SU-DHL-6 (cell line): ENCODE measurements around the gene SEC61A2.

ENCODE experiments used
- H2AFZ ChIP-seq: fragments of 200-600 bp; sonication (generic); 2 replicates; pipeline ENCODE4 v1.6.1; 2014; ENCODE audit warnings: low read depth, mild to moderate bottlenecking, moderate library complexity, mixed read lengths, antibody characterized with exemption, low read length; ENCODE audit not compliant: severe bottlenecking
- H3F3A ChIP-seq: fragments of 200-600 bp; shearing (Covaris generic); 2 replicates; pipeline ENCODE4 v1.6.0; 2016; ENCODE audit warnings: antibody characterized with exemption, mild to moderate bottlenecking; ENCODE audit not compliant: insufficient read depth
- H3K27ac ChIP-seq: fragments of 200-600 bp; sonication (generic); 2 replicates; pipeline ENCODE4 v1.5.1; 2016; ENCODE audit warnings: low read depth, mild to moderate bottlenecking, low read length, moderate library complexity, mixed read lengths
- H3K27me3 ChIP-seq: fragments of 200-600 bp; sonication (generic), shearing (Covaris generic); 2 replicates; pipeline ENCODE4 v1.6.0; 2014; ENCODE audit warnings: mild to moderate bottlenecking, low read length
- H3K36me3 ChIP-seq: fragments of 200-600 bp; sonication (generic); 2 replicates; pipeline ENCODE4 v1.6.1; 2014; ENCODE audit warnings: mild to moderate bottlenecking, low read length, mixed read lengths
- H3K4me2 ChIP-seq: fragments of 300-600, 200-600 bp; shearing (Covaris generic), sonication (generic); 2 replicates; pipeline ENCODE4 v1.6.0; 2014; ENCODE audit warnings: low read length, low read depth, mild to moderate bottlenecking; ENCODE audit not compliant: poor library complexity, severe bottlenecking
- H3K4me3 ChIP-seq: fragments of 200-600 bp; sonication (generic); 2 replicates; pipeline ENCODE4 v1.5.1; 2014; ENCODE audit warnings: antibody characterized with exemption, low read length, mild to moderate bottlenecking, mixed read lengths; ENCODE audit not compliant: insufficient read depth, poor library complexity, severe bottlenecking
- H3K79me2 ChIP-seq: fragments of 200-600 bp; sonication (generic); 2 replicates; pipeline ENCODE4 v1.6.1; 2014; ENCODE audit warnings: mild to moderate bottlenecking, low read length, moderate library complexity; ENCODE audit not compliant: insufficient read depth
- H3K9ac ChIP-seq: fragments of 200-600 bp; sonication (generic); 2 replicates; pipeline ENCODE4 v1.7.0; 2014; ENCODE audit warnings: mild to moderate bottlenecking, low read length
- H3K9me2 ChIP-seq: fragments of 200-600 bp; sonication (generic); replicated peaks from 2 replicates; pipeline ENCODE4 v1.6.1; 2014; ENCODE audit warnings: low read length; ENCODE audit not compliant: insufficient read depth
- H3K9me3 ChIP-seq: fragments of 200-600 bp; sonication (generic); 2 replicates; pipeline ENCODE4 v1.6.1; 2014; ENCODE audit warnings: low read length, mixed read lengths; ENCODE audit not compliant: insufficient read depth
- H4K20me1 ChIP-seq: fragments of 200-600 bp; sonication (generic); 2 replicates; pipeline ENCODE4 v1.6.1; 2014; ENCODE audit warnings: low read depth, mild to moderate bottlenecking, antibody characterized with exemption, low read length, moderate library complexity, mixed read lengths
- CTCF ChIP-seq: fragments of 200-600 bp; sonication (generic); IDR thresholded peaks from one replicate; pipeline ENCODE4 v1.5.1; 2017; ENCODE audit warnings: antibody characterized with exemption, mild to moderate bottlenecking, low read length, moderate library complexity; ENCODE audit not compliant: insufficient read depth, poor library complexity, severe bottlenecking
- EZH2phosphoT487 ChIP-seq: fragments of 200-600 bp; sonication (generic), shearing (Covaris generic); conservative IDR thresholded peaks from 2 replicates; pipeline ENCODE4 v1.6.1; 2018; ENCODE audit warnings: mild to moderate bottlenecking, antibody characterized with exemption, low read length, moderate library complexity, mixed read lengths

SEC61A2 gene

GRCh38 chr10:12201543-12201942, 72.1 kb downstream of the SEC61A2 start:
- no peak overlapping the region for H2AFZ ChIP-seq
- H3K9ac ChIP-seq, result no peak overlapping the region
- TF ChIP-seq CTCF (no peak), EZH2phosphoT487 (no peak)
- no peak overlapping the region for H3K27ac ChIP-seq
- H3K36me3 ChIP-seq, result peaks cover 15% of the 10 kb centered on the region
- H3F3A ChIP-seq, result peaks cover 8% of the 10 kb centered on the region; the same call in 1 of the 2 replicates
- no peak overlapping the region for H3K4me3 ChIP-seq
- no peaks in the 10 kb centered on the region for H3K27me3 ChIP-seq
- H3K79me2 ChIP-seq, result peaks cover 97% of the 10 kb centered on the region
- H4K20me1 ChIP-seq, result peaks cover 9% of the 10 kb centered on the region; the same call in 1 of the 2 replicates
- H3K4me2 ChIP-seq, result no peak overlapping the region
- no peaks in the 10 kb centered on the region for H3K9me3 ChIP-seq
- H3K9me2 ChIP-seq, result no peaks in the 10 kb centered on the region

GRCh38 chr10:12202226-12202625, 72.7 kb downstream of the SEC61A2 start:
- Histone ChIP-seq H4K20me1 (peaks cover 9% of the 10 kb centered on the region; the same call in 1 of the 2 replicates), H3K9ac (no peak overlapping the region), H3K9me3 (no peaks in the 10 kb centered on the region), H2AFZ (no peak overlapping the region), H3K27ac (no peak overlapping the region), H3K9me2 (no peaks in the 10 kb centered on the region), H3K4me2 (no peak overlapping the region), H3K27me3 (no peaks in the 10 kb centered on the region), H3K36me3 (peaks cover 19% of the 10 kb centered on the region), H3K4me3 (no peak overlapping the region), H3F3A (peaks cover 8% of the 10 kb centered on the region; the same call in 1 of the 2 replicates), H3K79me2 (peaks cover 96% of the 10 kb centered on the region)
- no peak for TF ChIP-seq CTCF
- TF ChIP-seq EZH2phosphoT487, result no peak

- no peaks in the 10 kb centered on the region for H3K27me3 ChIP-seq
- no peak overlapping the region for H3K9ac ChIP-seq
- peaks cover 23% of the 10 kb centered on the region for H3K36me3 ChIP-seq
- H2AFZ ChIP-seq, result no peak overlapping the region
- H3K27ac ChIP-seq, result no peak overlapping the region
- peaks cover 9% of the 10 kb centered on the region; the same call in 1 of the 2 replicates for H3F3A ChIP-seq
- H3K9me3 ChIP-seq, result no peaks in the 10 kb centered on the region
- no peak overlapping the region for H3K4me3 ChIP-seq
- TF ChIP-seq EZH2phosphoT487 (no peak), CTCF (no peak)
- peaks cover 11% of the 10 kb centered on the region; the same call in 1 of the 2 replicates for H4K20me1 ChIP-seq
- H3K4me2 ChIP-seq, result no peak overlapping the region
- peaks cover 83% of the 10 kb centered on the region for H3K79me2 ChIP-seq
- H3K9me2 ChIP-seq, result no peaks in the 10 kb centered on the region
Observed at GRCh38 chr10:12205082-12205481, 75.6 kb downstream of the SEC61A2 start.
